ENCODE results near the gene SLC44A1.

- TF ChIP-seq EZH2 (IDR thresholded peaks at IDR 0.05; ENCODE audit: borderline replicate concordance, low read length), result no peak
- no peak for TF ChIP-seq CTCF (IDR thresholded peaks at IDR 0.05; ENCODE audit: low read length)
Measured at GRCh38 chr9:105421154-105421553, 176.7 kb downstream of the SLC44A1 start.

Measured in OCI-LY1 (cell line).